Fibroblast of lung (primary cell): ENCODE measurements around the gene GART. TPM values are rescaled to one million over a fixed set of nuclear protein-coding genes. Genes with fewer than 3 reads are reported as not detected.

Experiments
- DNase-seq, 2 donors: peaks; one replicate each; pipeline versions ENCODE4 v3.0.0 to v3.0.0-alpha.2; 2010; ENCODE audit warnings: low read depth in 2 of 2
- H2AFZ ChIP-seq: 2 replicates; pipeline ENCODE4 v1.5.1; 2012; ENCODE audit warnings: low read length, control low read depth, inconsistent platforms
- H3K27ac ChIP-seq: 2 replicates; pipeline ENCODE4 v1.5.1; 2011; ENCODE audit warnings: low read length, control low read depth; ENCODE audit not compliant: insufficient read depth
- H3K27me3 ChIP-seq: 2 replicates; pipeline ENCODE4 v1.5.1; 2011; ENCODE audit warnings: mild to moderate bottlenecking, low read length; ENCODE audit not compliant: control insufficient read depth, insufficient read depth
- H3K36me3 ChIP-seq: 2 replicates; pipeline ENCODE4 v1.5.1; 2011; ENCODE audit warnings: low read length; ENCODE audit not compliant: control insufficient read depth, insufficient read depth
- H3K4me1 ChIP-seq: 2 replicates; pipeline ENCODE4 v1.5.1; 2011; ENCODE audit warnings: low read length; ENCODE audit not compliant: control insufficient read depth, insufficient read depth; ENCODE audit errors: extremely low read depth
- H3K4me2 ChIP-seq: 2 replicates; pipeline ENCODE4 v1.5.1; 2011; ENCODE audit warnings: low read length, control low read depth; ENCODE audit not compliant: insufficient read depth; ENCODE audit errors: extremely low read depth
- H3K4me3 ChIP-seq, 4 experiments: fragments of 200-600 bp in 1 of 4; sonication (generic) in 1 of 4; replicated peaks in 1 of 4; 2 replicates each; pipeline ENCODE4 v1.5.1; 2011 to 2016; ENCODE audit warnings: low read length in 4 of 4, low read depth in 3 of 4, mild to moderate bottlenecking in 3 of 4, control low read depth in 2 of 4, inconsistent platforms in 1 of 4, mixed read lengths in 1 of 4; ENCODE audit not compliant: insufficient read depth in 1 of 4; ENCODE audit errors: control extremely low read depth in 1 of 4
- H3K79me2 ChIP-seq: 2 replicates; pipeline ENCODE4 v1.5.1; 2012; ENCODE audit warnings: mild to moderate bottlenecking, low read length, inconsistent platforms; ENCODE audit not compliant: control insufficient read depth, insufficient read depth
- H3K9ac ChIP-seq: 2 replicates; pipeline ENCODE4 v1.5.1; 2011; ENCODE audit warnings: mild to moderate bottlenecking, low read length, control low read depth; ENCODE audit not compliant: insufficient read depth
- H3K9me3 ChIP-seq: 2 replicates; pipeline ENCODE4 v1.5.1; 2012; ENCODE audit warnings: low read depth, low read length; ENCODE audit not compliant: control insufficient read depth, insufficient read depth
- H4K20me1 ChIP-seq: 2 replicates; pipeline ENCODE4 v1.5.1; 2011; ENCODE audit warnings: low read length; ENCODE audit not compliant: control insufficient read depth, insufficient read depth; ENCODE audit errors: extremely low read depth
- EZH2 ChIP-seq: IDR thresholded peaks from 2 replicates; pipeline ENCODE4 v1.5.1; 2012; ENCODE audit warnings: low read length, control low read depth, mild to moderate bottlenecking; ENCODE audit errors: missing control alignments
- polyA plus RNA-seq, 2 donors: library from polyadenylated mRNA; depleted of rRNA in 1 of 2; stranded (reverse) in 1 of 2; unstranded in 1 of 2; fragments of >200 nt; gene quantifications; 2 replicates each; pipeline ENCODE4 v1.2.1, GENCODE V29; 2011 to 2012; ENCODE audit warnings: missing spikeins in 1 of 2
- total RNA-seq: library from RNA; depleted of rRNA; stranded (reverse); fragments of >200 nt; gene quantifications from 2 replicates; pipeline ENCODE4 v1.2.1, GENCODE V29; 2014
- TF ChIP-seq, protein P1 (sequence below), 2 donors: IDR thresholded peaks in 1 of 2; conservative IDR thresholded peaks in 1 of 2; 1 replicate in 1 of 2; 2 replicates in 1 of 2; pipeline ENCODE4 v1.5.1; 2011 to 2012; ENCODE audit warnings: low read length in 2 of 2, control low read depth in 1 of 2, inconsistent platforms in 1 of 2, low read depth in 1 of 2, mild to moderate bottlenecking in 1 of 2

GART gene
- total and polyA plus RNA-seq, 2 donors (not counting 1 experiment from before 2014, with no cell fraction given): 15.6 to 64.4 TPM

GRCh38 chr21:33492571-33492970 is 49.3 kb downstream of the GART start:
- H3K4me1 ChIP-seq: peaks cover 2% of the 10 kb centered on the region
- no peak overlapping the region for H3K4me3 ChIP-seq
- no peaks in the 10 kb centered on the region for H3K9me3 ChIP-seq
- no peak overlapping the region for H3K27ac ChIP-seq
- peaks cover 2% of the 10 kb centered on the region for H3K27me3 ChIP-seq
- no peaks in the 10 kb centered on the region for H3K79me2 ChIP-seq
- H3K36me3 ChIP-seq: no peaks in the 10 kb centered on the region
- no peak overlapping the region for H3K9ac ChIP-seq
- H2AFZ ChIP-seq: no peak overlapping the region
- H4K20me1 ChIP-seq: no peaks in the 10 kb centered on the region
- H3K4me2 ChIP-seq: no peak overlapping the region
- no peak for TF ChIP-seq EZH2
- TF ChIP-seq, protein P1, sequence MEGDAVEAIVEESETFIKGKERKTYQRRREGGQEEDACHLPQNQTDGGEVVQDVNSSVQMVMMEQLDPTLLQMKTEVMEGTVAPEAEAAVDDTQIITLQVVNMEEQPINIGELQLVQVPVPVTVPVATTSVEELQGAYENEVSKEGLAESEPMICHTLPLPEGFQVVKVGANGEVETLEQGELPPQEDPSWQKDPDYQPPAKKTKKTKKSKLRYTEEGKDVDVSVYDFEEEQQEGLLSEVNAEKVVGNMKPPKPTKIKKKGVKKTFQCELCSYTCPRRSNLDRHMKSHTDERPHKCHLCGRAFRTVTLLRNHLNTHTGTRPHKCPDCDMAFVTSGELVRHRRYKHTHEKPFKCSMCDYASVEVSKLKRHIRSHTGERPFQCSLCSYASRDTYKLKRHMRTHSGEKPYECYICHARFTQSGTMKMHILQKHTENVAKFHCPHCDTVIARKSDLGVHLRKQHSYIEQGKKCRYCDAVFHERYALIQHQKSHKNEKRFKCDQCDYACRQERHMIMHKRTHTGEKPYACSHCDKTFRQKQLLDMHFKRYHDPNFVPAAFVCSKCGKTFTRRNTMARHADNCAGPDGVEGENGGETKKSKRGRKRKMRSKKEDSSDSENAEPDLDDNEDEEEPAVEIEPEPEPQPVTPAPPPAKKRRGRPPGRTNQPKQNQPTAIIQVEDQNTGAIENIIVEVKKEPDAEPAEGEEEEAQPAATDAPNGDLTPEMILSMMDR (conservative IDR thresholded peaks at IDR 0.05 in 1 of 2, IDR thresholded peaks at IDR 0.05 in 1 of 2; ENCODE audit: low read depth in 1 of 2, low read length in 2 of 2): no peak
- peak in 1 of 2 donors; percentile 76 for DNase-seq

GRCh38 chr21:33491373-33492102 is 50.4 kb downstream of the GART start, which contains the start of gene DNAJC28:
TSS of gene DNAJC28 (minus strand) at chr21:33491716. CDS start at chr21:33489393, 2,323 bp downstream.
- Histone ChIP-seq H2AFZ (peak within 1 kb of the TSS; percentile 100), H3K9me3 (no peaks in the 10 kb centered on the region), H3K79me2 (no peaks in the 10 kb centered on the region), H3K27me3 (peaks cover 2% of the 10 kb centered on the region), H3K36me3 (no peaks in the 10 kb centered on the region), H3K4me3 (peak within 1 kb of the TSS; percentile 87 to 98 (median 90)), H3K9ac (peak within 1 kb of the TSS; percentile 83), H3K27ac (peak within 1 kb of the TSS; percentile 87), H3K4me1 (peaks cover 2% of the 10 kb centered on the region), H3K4me2 (peak within 1 kb of the TSS; percentile 98), H4K20me1 (no peaks in the 10 kb centered on the region)
- TF ChIP-seq, protein P1 (conservative IDR thresholded peaks at IDR 0.05 in 1 of 2, IDR thresholded peaks at IDR 0.05 in 1 of 2; ENCODE audit: low read depth in 1 of 2, low read length in 2 of 2): no peak
- no peak for TF ChIP-seq EZH2
- DNase-seq: peak; percentile 88 to 91

GRCh38 chr21:33490991-33491372 is 50.9 kb downstream of the GART start:
- no peaks in the 10 kb centered on the region for H3K36me3 ChIP-seq
- peaks cover 2% of the 10 kb centered on the region for H3K27me3 ChIP-seq
- peak overlapping the region; percentile 87 to 98 (median 90) for H3K4me3 ChIP-seq
- H3K9ac ChIP-seq: peak overlapping the region; percentile 83
- H3K4me2 ChIP-seq: peak overlapping the region; percentile 98
- peaks cover 2% of the 10 kb centered on the region for H3K4me1 ChIP-seq
- peak in 1 of 2 donors; percentile 6 for DNase-seq
- no peaks in the 10 kb centered on the region for H4K20me1 ChIP-seq
- H3K27ac ChIP-seq: peak overlapping the region; percentile 87
- peak overlapping the region; percentile 100 for H2AFZ ChIP-seq
- no peak for TF ChIP-seq EZH2
- TF ChIP-seq, protein P1 (conservative IDR thresholded peaks at IDR 0.05 in 1 of 2, IDR thresholded peaks at IDR 0.05 in 1 of 2; ENCODE audit: low read depth in 1 of 2, low read length in 2 of 2): no peak
- H3K9me3 ChIP-seq: no peaks in the 10 kb centered on the region
- no peaks in the 10 kb centered on the region for H3K79me2 ChIP-seq
